ENCODE data around the gene KDM1A.

The KDM1A gene

DNA sequence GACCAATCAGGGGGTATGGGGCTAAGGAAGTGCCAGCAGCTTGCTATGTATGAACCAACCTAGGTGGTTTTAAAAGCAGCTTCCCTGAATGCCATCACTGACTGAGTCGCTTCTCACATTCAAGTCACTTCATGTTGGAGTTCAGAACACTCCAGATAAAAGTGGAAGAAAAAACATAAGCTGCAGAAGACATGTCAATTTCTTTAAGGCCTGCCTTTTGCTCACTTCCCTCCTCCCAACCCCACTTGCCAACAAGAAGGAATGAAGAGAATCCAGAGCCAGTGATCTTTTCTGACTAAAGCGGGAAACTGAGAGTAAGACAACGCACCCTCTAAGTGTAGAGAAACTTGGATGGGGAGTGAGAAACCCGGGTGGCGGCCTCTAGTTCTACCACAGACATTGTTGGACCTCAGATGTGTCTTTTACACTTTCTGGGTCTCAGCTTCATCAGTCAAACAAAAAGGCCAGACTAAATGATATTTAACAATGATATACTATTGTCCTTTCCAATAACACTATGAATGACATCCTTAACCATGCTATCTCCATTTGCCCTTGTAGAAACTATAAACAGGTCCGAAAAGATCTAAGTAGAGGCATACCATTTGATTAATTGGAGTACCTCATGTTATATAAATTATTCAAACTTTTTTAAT lies 95.3 kb downstream of the KDM1A start:
- DNase-seq: no peak

DNA sequence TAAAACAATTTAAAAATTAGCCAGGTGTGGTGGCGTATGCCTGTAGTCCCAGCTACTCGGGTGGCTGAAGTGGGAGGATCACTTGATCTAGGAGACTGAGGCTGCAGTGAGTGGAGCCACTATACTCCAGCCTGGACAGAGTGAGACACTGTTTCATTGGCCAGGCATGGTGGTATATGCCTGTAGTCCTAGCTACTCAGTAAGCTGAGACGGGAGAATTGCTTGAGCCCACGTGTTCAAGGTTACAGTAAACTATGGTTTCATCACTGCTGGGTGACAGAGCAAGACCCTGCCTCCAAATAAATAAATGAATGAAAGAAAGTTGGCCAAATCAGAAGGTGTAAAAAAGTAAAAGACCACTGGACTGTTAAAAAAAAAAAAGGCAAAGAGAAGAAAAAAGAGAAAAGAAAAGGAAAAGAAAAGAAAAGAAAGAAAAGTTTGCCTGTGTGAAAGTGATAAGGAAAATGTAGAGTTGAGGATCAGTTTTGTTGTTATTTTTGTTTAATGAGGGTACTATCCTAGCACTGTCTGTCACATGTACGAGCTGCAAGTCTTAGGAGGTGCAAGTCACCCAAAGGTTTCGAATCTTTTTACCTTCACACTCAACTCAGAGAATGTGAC lies 97.1 kb downstream of the KDM1A start:
- no peak for DNase-seq

- DNase-seq: no peak
Observed at GRCh38 chr1:23116921-23117699, 97.8 kb downstream of the KDM1A start.

DNA sequence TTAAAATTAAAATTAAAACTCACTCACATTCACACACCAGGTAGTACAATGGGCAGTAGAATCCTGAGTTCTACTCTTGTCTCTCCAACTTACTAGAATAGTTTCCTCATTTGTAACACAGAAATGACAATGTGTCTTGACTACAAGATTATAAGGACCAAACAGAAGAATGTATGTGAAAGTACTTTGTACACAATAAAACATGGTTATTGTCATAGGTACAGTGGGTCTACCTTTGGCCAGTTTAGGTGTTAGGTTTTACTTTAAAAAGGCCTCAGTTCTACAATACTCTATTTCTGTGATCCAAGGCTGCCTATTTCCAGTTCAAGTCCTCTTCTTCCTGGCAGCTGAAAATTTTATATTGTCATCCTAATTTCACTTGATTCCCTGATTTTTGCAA lies 99.1 kb downstream of the KDM1A start:
- DNase-seq: no peak

DNA sequence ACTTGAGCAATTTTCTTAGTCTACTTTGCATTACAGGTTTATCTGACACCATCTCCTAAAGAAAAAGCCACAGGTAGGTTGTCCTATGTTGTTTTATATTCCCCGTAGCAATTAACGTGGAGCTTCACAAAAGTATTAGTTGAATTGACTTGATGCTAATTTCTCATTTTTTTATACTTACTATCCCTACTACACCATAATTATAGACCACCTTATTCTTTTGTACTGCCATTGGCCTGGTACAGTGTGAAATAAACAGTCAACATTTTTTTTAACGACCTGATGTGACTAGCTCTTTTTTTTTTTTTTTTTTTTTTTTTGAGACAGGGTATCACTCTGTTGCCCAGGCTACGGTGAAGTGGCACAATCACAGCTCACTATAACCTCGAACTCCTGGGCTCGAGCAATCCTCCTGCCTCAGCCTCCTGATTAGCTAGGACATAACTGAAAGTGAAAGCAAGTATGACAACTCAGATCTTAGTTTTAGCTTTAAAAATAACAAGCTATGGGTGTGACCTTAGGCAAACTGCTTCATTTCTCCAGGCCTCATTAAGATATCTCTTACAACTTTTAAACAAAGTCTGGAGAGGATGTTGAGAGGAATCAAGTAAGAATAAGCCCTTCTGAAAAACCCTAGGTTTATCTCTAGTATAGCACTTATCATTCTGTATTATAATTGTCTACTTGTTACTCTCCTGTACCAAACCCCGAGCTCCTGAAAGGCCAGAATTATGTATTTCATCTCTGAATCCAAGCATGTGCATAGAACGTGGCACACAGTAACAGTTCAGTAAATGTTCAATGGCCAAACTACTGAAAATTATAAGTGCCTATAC lies 99.9 kb downstream of the KDM1A start:
- DNase-seq: peak; percentile 17 to 33

GRCh38 chr1:23120383-23120782 lies 101.1 kb downstream of the KDM1A start:
- no peak for DNase-seq

- no peak for DNase-seq
Observed at GRCh38 chr1:23122023-23122748, 102.9 kb downstream of the KDM1A start.

GRCh38 chr1:23122796-23123195 lies 103.5 kb downstream of the KDM1A start:
- no peak for DNase-seq

DNA sequence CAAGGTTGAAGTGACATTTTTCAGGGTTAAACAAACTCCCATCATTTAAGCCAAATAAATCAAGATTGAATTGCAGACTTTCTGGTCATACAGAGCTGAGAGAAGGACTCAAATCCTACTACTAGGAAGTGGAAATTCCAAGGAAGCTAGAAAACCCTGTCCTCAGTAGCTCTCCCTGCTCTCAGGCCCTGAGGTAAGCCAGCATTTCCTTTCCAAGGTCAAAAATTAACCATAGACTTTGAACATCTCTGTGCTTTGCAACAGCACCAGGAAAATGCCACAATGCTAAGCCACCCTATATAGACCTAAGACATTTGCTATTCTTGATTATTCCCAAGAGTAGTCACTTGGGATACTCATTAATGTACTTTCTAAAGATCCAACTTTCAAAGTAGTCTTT lies 104.3 kb downstream of the KDM1A start:
- no peak for DNase-seq

DNA sequence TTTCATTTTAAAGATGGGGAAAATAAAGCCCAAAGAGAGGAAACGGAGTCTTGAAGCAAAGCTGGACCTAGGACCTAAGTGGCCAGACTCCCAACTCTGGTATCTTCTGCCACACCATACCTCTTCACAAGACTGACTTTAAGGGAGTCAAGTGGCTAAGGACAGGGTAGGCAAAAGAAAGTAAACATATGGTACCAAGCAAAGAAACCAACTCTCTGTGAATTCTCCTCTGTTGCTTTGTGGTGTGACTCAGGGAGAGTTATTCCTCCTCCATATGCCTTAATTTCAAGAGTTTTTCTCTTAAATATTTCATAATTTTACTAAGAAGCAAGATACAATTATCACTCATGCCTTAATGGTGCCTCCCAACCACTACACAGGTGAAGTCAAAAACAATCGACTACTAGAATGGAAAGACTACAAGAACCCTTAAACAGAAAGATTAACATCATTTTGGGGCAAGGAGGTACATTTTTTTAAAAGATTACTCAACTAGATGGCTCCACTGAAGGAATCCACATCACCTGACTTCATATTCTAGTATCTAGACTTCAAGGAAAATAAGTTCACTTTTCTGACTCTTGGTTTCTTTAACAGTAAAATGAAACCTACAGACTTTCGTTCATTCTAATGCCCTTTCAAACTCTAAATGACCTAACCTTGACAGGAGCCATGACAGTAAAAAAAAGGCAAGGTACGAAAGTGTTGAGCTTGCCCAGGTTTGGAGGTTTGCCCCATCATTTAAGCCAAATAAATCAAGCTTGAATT lies 105.2 kb downstream of the KDM1A start:
- no peak for DNase-seq

DNA sequence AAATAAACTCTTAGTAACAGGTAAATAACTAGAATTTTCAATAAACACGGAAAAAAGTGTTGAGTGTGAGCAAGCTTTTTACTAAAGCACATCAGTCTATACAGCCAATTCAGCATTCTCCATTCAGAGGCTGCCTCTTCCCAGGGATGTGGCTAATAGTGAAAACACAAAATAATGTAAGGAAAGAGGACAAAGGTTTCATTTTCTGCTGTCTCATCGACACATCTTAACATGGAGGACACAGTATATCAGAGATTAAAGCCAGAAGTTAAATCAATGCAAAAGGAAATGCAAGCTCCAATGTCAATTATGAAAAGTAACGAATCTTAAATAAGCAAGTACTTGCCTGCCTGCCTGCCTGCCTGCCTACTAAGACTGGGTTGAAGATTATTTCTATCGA lies 106.2 kb downstream of the KDM1A start:
- DNase-seq: no peak

DNA sequence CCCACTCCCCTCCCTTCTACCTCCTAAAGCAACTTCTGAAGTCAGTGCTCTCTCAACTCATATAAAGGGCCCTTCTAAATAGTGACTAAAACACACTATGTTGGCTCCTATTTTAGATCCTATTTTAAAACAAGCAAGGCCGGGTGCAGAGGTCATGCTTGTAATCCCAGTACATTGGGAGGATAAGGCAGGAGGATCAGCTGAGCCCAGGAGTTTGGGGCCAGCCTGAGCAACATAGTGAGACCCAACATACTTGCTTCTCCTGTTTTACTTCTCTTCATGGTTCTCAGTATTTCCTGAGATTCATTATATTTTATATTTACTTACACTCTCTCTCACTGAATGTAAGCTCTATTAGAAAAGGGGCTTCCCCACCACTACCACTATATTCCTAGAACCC lies 106.9 kb downstream of the KDM1A start:
- no peak for DNase-seq

DNA sequence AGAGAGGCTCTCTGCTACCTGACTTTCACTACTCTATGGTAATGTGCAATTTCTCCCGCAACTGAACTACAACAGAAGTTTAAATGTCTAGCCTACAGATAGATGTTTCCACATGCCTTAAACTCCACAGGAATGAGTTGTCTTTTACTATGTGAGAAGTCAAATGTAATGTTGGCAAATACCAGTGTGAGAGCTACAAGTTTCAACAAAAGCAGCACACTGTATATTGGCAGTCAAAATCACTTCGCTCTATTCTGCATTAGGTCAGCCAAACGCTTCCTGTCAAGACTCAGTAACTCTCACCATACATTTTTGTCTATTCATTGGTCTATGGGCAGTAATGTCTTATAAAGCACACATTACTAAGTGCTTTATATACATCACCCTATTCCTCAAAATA lies 107.5 kb downstream of the KDM1A start:
- DNase-seq: no peak

GRCh38 chr1:23129846-23130245 lies 110.6 kb downstream of the KDM1A start:
- DNase-seq: no peak

DNA sequence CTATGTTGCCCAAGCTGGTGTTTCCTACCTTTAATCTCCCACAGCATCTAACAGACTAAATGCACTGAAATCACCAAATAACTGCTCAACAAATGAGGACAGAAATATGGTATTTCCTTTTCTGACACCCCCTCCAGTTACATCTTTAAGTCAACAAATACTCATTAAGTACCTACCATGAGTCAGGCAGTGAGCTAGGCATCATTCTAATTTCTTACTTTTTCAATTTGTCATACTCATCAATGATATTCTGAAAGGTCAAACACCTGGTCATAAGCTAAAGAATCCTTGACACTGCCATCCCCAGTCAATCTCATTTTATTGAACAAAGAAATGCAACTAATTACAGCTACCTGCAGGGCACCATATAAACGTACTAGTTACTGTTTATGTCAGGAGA lies 112.8 kb downstream of the KDM1A start:
- no peak for DNase-seq

All from activated CD4-positive, alpha-beta T cell treated with anti-CD3 and anti-CD28 coated beads, Interleukin-2, amount 50 U/mL, for 48 hours (primary cell).